ENCODE results near the gene BBIP1.

Gene BBIP1

GRCh38 chr10:110872984-110873923, 45.7 kb downstream of the BBIP1 start:
- Histone ChIP-seq H4K20me1 (ENCODE audit: control insufficient read depth, insufficient read depth, low read depth, low read length) (no peaks in the 10 kb centered on the region), H3K27ac (ENCODE audit: low read depth, low read length) (peak overlapping the region; percentile 77)

DNA sequence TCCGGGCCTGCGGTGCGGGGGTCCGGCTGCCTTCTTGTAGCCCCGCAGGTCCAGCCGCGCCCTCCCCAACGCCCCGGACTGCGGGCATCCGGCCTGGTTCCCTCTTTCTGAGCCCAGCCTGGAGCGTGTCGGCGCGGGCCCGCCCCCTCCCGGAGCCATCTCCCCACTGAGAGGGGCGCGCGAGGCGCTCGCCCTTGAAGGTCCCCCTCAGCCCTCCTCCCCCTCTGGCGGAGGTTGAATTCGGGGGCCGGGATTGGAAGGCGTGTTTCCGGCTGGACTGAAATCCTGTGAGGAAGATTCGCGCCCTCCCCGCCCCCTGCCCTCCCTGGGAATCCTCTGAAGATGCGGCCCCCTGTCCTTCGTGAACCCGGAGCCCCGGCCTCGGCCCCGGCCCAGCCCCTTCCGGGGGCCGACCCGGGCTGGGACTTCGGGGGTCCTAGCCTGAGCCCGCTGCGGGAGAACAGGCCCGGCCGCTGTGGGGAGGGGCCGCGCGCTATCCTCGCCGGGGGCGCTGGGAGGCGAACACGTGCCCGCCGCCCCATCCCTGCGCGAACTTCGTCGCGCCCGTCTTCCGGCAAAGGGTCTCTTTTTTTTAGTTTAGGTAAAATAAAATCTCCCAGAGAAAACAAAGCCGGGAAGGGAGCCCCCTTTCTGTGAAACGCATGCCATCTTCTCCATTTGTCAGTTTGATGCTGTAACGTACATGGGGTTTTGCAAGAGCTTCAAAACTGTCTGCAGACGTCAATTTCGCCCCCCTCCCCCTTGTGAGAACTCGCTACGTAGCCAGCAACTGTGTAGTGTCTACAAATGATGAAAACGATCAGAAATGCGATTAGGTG, 46.6 kb downstream of the BBIP1 start:
- H3K4me1 ChIP-seq (ENCODE audit: control insufficient read depth, low read length), result peaks cover 64% of the 10 kb centered on the region
- H3K4me2 ChIP-seq (ENCODE audit: low read length), result peak overlapping the region; percentile 85
- H3K79me2 ChIP-seq (ENCODE audit: control insufficient read depth, low read length), result peaks cover 53% of the 10 kb centered on the region
- H3K36me3 ChIP-seq (ENCODE audit: control insufficient read depth, low read length), result peaks cover 34% of the 10 kb centered on the region
- H3K9me2 ChIP-seq (replicated peaks; ENCODE audit: control insufficient read depth, low read length), result no peaks in the 10 kb centered on the region
- no peaks in the 10 kb centered on the region for H3K27me3 ChIP-seq (ENCODE audit: control insufficient read depth, low read length)
- H3K4me3 ChIP-seq (ENCODE audit: low read length), result peak overlapping the region; percentile 89
- peaks cover 10% of the 10 kb centered on the region for H3F3A ChIP-seq (ENCODE audit: control insufficient read depth, insufficient read depth)
- no peaks in the 10 kb centered on the region for H4K20me1 ChIP-seq (ENCODE audit: control insufficient read depth, insufficient read depth, low read depth, low read length)
- TF ChIP-seq CTCF (IDR thresholded peaks at IDR 0.05; ENCODE audit: low read depth, low read length, poor library complexity, severe bottlenecking) (peak; percentile 30), EZH2phosphoT487 (IDR thresholded peaks at IDR 0.05; ENCODE audit: borderline replicate concordance, low read length) (no peak)
- peak overlapping the region; percentile 77 for H3K27ac ChIP-seq (ENCODE audit: low read depth, low read length)
- H3K9me3 ChIP-seq (ENCODE audit: control insufficient read depth, insufficient read depth, low read length), result no peaks in the 10 kb centered on the region

More at GRCh38 chr10:110872984-110873923, 45.7 kb downstream of the BBIP1 start:
- no peaks in the 10 kb centered on the region for H3K27me3 ChIP-seq (ENCODE audit: control insufficient read depth, low read length)
- H3K9me3 ChIP-seq (ENCODE audit: control insufficient read depth, insufficient read depth, low read length), result no peaks in the 10 kb centered on the region
- H3K4me2 ChIP-seq (ENCODE audit: low read length), result peak overlapping the region; percentile 85
- H3K9me2 ChIP-seq (replicated peaks; ENCODE audit: control insufficient read depth, low read length), result no peaks in the 10 kb centered on the region
- H3K36me3 ChIP-seq (ENCODE audit: control insufficient read depth, low read length), result peaks cover 43% of the 10 kb centered on the region
- TF ChIP-seq EZH2phosphoT487 (IDR thresholded peaks at IDR 0.05; ENCODE audit: borderline replicate concordance, low read length) (no peak), CTCF (IDR thresholded peaks at IDR 0.05; ENCODE audit: low read depth, low read length, poor library complexity, severe bottlenecking) (no peak)
- peak overlapping the region; percentile 89 for H3K4me3 ChIP-seq (ENCODE audit: low read length)
- peaks cover 3% of the 10 kb centered on the region for H3F3A ChIP-seq (ENCODE audit: control insufficient read depth, insufficient read depth)
- peaks cover 55% of the 10 kb centered on the region for H3K4me1 ChIP-seq (ENCODE audit: control insufficient read depth, low read length)
- H3K79me2 ChIP-seq (ENCODE audit: control insufficient read depth, low read length), result peaks cover 59% of the 10 kb centered on the region

DNA sequence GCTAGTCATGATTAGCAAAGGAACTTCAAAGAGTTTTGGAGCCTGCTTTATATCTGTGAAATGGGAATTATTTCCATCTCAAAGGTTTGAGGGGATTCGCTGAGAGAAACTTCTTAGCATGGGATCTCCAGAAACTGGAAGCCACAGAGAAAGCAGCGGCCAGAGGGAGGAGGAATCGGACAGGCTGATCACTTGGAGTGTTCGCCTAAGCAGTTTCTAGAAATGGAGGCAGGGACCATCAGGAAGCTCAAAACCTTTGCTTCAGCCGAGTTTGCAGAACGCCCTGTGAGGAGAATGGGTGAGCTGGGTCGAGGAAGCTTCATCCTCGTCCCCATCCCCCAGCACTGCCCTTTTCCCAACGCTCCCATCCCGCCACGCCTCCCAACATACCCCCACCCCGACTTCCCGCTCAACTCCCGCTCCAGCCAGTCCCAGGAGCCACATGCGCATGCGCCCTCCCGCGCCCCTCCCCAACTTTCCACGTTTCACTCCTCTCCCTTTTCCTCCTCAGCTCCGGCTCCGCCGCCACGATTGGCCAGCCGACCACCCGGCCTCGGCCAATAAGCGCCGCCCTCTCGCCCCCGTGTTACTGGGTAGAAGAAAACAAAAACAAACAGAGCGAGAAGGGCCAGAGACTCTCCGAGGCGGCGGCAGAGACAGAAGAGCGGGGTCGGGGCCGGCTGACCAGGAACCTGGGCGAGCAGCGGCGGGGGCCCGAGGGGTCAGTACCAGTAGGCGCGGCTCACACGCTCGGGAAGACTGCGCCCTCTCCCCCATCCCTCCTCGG, 47.5 kb downstream of the BBIP1 start, which contains the start of gene PDCD4:
Gene PDCD4 (plus strand): TSS at position 631 of the 787 bp plus-strand sequence. CDS start 4,100 bp downstream, outside the sequence.
- peaks cover 72% of the 10 kb centered on the region for H3K4me1 ChIP-seq (ENCODE audit: control insufficient read depth, low read length)
- peaks cover 53% of the 10 kb centered on the region for H3K79me2 ChIP-seq (ENCODE audit: control insufficient read depth, low read length)
- H3K9me3 ChIP-seq (ENCODE audit: control insufficient read depth, insufficient read depth, low read length), result no peaks in the 10 kb centered on the region
- TF ChIP-seq CTCF (IDR thresholded peaks at IDR 0.05; ENCODE audit: low read depth, low read length, poor library complexity, severe bottlenecking) (no peak), EZH2phosphoT487 (IDR thresholded peaks at IDR 0.05; ENCODE audit: borderline replicate concordance, low read length) (no peak)
- peaks cover 28% of the 10 kb centered on the region for H3K36me3 ChIP-seq (ENCODE audit: control insufficient read depth, low read length)
- H3K27ac ChIP-seq (ENCODE audit: low read depth, low read length), result peak within 1 kb of the TSS; percentile 77
- no peaks in the 10 kb centered on the region for H4K20me1 ChIP-seq (ENCODE audit: control insufficient read depth, insufficient read depth, low read depth, low read length)
- H3K9me2 ChIP-seq (replicated peaks; ENCODE audit: control insufficient read depth, low read length), result no peaks in the 10 kb centered on the region
- peak within 1 kb of the TSS; percentile 85 for H3K4me2 ChIP-seq (ENCODE audit: low read length)
- H3K27me3 ChIP-seq (ENCODE audit: control insufficient read depth, low read length), result no peaks in the 10 kb centered on the region
- H3F3A ChIP-seq (ENCODE audit: control insufficient read depth, insufficient read depth), result peaks cover 15% of the 10 kb centered on the region
- H3K4me3 ChIP-seq (ENCODE audit: low read length), result peak within 1 kb of the TSS; percentile 89
